ENCODE measurements around the gene DNMT1. TPM values are rescaled to one million over a fixed set of nuclear protein-coding genes. Genes with fewer than 3 reads are reported as not detected.

The DNMT1 gene
- total RNA-seq, 2 experiments from 2014 or later: 314 to 331 TPM

DNA sequence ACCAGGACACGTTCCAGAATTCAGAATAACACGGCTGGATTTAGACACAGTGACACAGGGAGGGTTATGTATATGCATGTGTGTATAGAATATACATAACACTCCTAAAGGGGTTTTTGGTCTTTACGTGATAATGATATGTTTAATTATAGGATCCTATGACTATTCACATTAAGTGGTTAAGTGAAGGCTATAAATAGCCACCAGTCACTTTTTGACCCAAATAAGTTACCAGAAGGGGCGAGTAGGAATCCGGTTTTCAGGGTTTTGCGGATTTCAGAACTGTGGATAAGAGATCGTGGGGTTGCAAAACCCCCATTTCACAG lies 99.2 kb downstream of the DNMT1 start:
- H3K27ac Mint-ChIP-seq: peak overlapping the region; percentile 23
- peaks cover 4% of the 10 kb centered on the region for H3K9me3 Mint-ChIP-seq
- peaks cover 35% of the 10 kb centered on the region for H3K4me1 Mint-ChIP-seq
- ChIA-PET POLR2A (interaction anchor here (0.7 to 4.8 kb wide), 10 partner anchors 9 to 175 kb away, joined by 3 to 52 read pairs (median 8); partner anchors contain the start of genes EIF3G, ICAM1, P2RY11 and PPAN), CTCF (interaction anchor here (0.9 to 3.6 kb wide), 10 partner anchors 9 to 261 kb away, joined by 3 to 72 read pairs (median 4); partner anchors contain the start of genes P2RY11, PIN1 and PPAN)
- no peaks in the 10 kb centered on the region for H3K27me3 Mint-ChIP-seq
- H3K36me3 Mint-ChIP-seq (ENCODE audit: low read depth): peaks cover 38% of the 10 kb centered on the region
- DNase-seq: no peak
- no peak overlapping the region for H3K4me3 Mint-ChIP-seq

DNA sequence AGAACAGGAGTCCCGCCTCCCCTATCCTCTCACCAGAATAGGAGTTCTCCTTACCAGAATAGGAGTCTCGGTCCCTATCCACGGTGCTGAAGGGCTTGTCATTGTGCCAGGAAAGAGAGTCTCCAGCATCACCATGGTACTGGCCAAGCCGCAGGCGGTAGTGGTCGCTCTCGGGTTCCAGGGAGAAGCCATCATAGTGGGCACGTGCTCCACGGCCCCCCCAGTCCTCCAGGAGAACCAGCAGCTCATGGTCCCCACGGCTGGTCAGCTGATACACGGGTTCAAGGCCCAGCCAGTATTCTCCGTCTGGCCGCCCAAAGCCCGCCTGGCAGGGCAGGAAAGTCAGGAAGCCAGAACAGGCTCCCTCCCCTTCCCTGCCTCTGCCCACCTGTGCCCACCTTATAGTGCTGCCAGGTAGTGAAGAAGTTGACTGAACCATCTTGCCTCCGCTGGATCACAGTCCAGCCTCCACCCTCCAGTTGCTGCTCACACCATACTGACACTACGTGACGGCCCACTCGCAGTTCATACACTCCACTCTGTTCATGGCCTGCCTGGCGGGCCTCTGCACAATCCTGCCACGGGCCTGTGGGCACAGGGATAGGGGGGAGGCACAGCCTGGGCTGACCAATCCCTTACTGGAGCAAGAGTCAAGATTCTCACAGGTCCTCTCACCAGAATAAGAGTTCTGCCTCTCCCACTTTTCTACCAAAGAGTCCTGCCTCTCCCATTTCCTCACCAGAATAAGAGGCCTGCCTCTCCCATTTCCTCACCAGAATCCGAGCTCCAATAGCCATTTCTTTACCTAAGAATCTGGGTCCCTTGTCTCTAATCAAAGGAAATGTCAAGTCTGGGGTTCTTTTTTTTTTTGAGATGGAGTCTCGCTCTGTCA lies 101.2 kb downstream of the DNMT1 start:
- CTCF ChIA-PET: no interaction called here
- H3K36me3 Mint-ChIP-seq (ENCODE audit: low read depth): peaks cover 53% of the 10 kb centered on the region
- H3K4me1 Mint-ChIP-seq: peaks cover 27% of the 10 kb centered on the region
- no peak for DNase-seq
- H3K4me3 Mint-ChIP-seq: no peak overlapping the region
- H3K9me3 Mint-ChIP-seq: peaks cover 4% of the 10 kb centered on the region
- H3K27me3 Mint-ChIP-seq: no peaks in the 10 kb centered on the region
- POLR2A ChIA-PET: no interaction called here
- H3K27ac Mint-ChIP-seq: no peak overlapping the region

- Mint-ChIP-seq H3K9me3 (peaks cover 4% of the 10 kb centered on the region), H3K4me3 (no peak overlapping the region), H3K27ac (no peak overlapping the region), H3K4me1 (peaks cover 24% of the 10 kb centered on the region), H3K36me3 (ENCODE audit: low read depth) (peaks cover 53% of the 10 kb centered on the region), H3K27me3 (no peaks in the 10 kb centered on the region)
- CTCF ChIA-PET: no interaction called here
- POLR2A ChIA-PET: no interaction called here
- no peak for DNase-seq
These were observed 102.0 kb downstream of the DNMT1 start for GRCh38 chr19:10092648-10093294.

- ChIA-PET POLR2A (no interaction called here), CTCF (no interaction called here)
- Mint-ChIP-seq H3K9me3 (peaks cover 4% of the 10 kb centered on the region), H3K36me3 (ENCODE audit: low read depth) (peaks cover 60% of the 10 kb centered on the region), H3K27me3 (no peaks in the 10 kb centered on the region), H3K4me1 (peaks cover 31% of the 10 kb centered on the region), H3K4me3 (no peak overlapping the region), H3K27ac (peak overlapping the region; percentile 44)
- DNase-seq: no peak
These were observed 102.7 kb downstream of the DNMT1 start for GRCh38 chr19:10091895-10092641.

DNA sequence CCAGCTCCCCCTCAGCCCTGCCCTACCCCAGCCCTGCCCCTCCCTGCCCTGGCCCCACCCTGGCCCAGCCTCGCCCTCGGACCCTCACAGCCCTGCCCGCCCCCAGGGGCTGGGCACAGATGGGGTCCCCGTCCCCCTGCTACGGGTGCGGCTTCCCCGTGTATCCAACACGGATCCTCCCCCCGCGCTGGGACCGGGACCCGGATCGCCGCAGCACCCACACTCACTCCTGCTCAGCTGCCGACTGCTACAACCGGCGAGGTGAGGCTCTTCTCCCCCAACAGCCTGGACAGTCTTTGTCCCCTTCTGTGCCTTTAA lies 103.4 kb downstream of the DNMT1 start:
- peaks cover 62% of the 10 kb centered on the region for H3K36me3 Mint-ChIP-seq (ENCODE audit: low read depth)
- CTCF ChIA-PET: no interaction called here
- no peak overlapping the region for H3K4me3 Mint-ChIP-seq
- H3K9me3 Mint-ChIP-seq: peaks cover 4% of the 10 kb centered on the region
- H3K27me3 Mint-ChIP-seq: no peaks in the 10 kb centered on the region
- POLR2A ChIA-PET: no interaction called here
- H3K4me1 Mint-ChIP-seq: peaks cover 29% of the 10 kb centered on the region
- H3K27ac Mint-ChIP-seq: no peak overlapping the region
- no peak for DNase-seq

GRCh38 chr19:10089801-10090375 lies 104.9 kb downstream of the DNMT1 start:
- H3K9me3 Mint-ChIP-seq: no peaks in the 10 kb centered on the region
- H3K27me3 Mint-ChIP-seq: no peaks in the 10 kb centered on the region
- CTCF ChIA-PET: no interaction called here
- DNase-seq: no peak
- H3K4me1 Mint-ChIP-seq: peaks cover 27% of the 10 kb centered on the region
- no peak overlapping the region for H3K4me3 Mint-ChIP-seq
- peak overlapping the region; percentile 47 for H3K27ac Mint-ChIP-seq
- POLR2A ChIA-PET: interaction anchor here (1.4 kb wide), 1 partner anchor 16 kb away, joined by 4 read pairs; the partner anchor contains the start of gene PPAN
- peaks cover 59% of the 10 kb centered on the region for H3K36me3 Mint-ChIP-seq (ENCODE audit: low read depth)

DNA sequence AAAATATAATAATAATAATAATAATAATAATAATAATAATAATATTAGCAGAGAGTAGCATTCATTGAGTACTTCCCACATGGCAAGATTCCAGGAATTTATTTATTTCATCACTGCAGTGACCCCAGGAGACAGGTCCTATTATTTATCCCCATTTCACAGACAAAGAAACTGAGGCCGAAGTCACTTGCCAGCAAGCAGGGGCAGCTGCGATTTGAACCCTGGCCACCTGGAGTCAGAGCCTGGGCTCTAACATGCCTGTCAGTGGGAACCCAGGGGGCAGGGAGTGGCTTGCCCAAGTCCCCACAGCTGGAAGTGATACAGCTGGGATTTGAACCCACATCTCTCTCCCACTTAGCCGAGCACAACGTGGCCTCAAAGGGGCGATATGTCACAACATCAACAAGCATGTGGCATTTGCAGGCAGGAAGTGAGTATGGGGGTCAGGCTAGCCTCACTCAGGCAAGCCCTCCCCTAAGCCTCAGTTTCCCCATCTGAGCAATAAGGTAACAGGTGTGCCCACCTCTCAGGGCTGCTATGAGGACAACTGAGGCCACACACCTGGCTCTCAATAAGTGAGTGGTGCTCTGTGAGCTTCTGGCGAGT lies 105.7 kb downstream of the DNMT1 start:
- Mint-ChIP-seq H3K27ac (no peak overlapping the region), H3K36me3 (ENCODE audit: low read depth) (peaks cover 53% of the 10 kb centered on the region), H3K4me3 (no peak overlapping the region), H3K9me3 (no peaks in the 10 kb centered on the region), H3K4me1 (peaks cover 27% of the 10 kb centered on the region), H3K27me3 (no peaks in the 10 kb centered on the region)
- ChIA-PET POLR2A (interaction anchor here (1.3 kb wide), 1 partner anchor 17 kb away, joined by 5 read pairs; the partner anchor contains the start of gene PPAN), CTCF (no interaction called here)
- no peak for DNase-seq

DNA sequence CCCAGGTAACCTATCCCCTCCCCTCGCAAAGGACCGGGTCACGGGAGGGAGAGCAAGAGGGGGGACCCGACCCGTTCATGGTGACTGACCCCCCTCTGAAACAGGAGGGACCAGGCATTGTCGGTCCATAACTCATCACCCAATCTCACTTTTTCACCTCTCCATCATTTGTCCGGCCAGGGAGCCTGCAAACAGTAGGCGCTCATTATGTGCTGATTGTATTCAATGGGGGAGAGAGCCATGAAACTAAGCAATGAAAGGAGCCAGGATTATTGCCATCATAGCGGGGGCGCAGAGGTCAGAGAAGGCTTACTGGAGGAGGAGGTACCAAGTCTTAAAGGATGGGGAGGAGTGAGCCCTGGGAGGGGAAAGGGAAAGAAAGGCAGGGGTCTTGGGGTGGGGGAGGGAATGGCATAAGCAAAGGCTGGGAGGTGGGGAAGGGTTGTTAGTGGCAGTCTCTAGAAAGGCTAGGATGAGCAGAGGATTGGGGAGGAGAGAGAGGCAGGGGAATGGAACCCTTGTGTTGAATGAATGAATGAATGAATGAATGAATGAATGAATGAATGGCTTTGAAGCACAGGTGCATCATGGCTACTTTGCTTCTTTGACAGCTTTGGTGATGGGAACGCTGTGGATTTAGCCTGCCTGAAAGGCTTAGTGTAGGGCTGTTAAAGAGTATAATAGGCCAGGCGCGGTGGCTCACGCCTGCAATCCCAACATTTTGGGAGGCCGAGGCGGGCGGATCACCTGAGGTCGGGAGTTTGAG lies 107.3 kb downstream of the DNMT1 start:
- H3K36me3 Mint-ChIP-seq (ENCODE audit: low read depth): peaks cover 38% of the 10 kb centered on the region
- H3K27ac Mint-ChIP-seq: peak overlapping the region; percentile 74
- H3K4me3 Mint-ChIP-seq: peak overlapping the region; percentile 85
- ChIA-PET CTCF (interaction anchor here (0.7 kb wide), 1 partner anchor 321 kb away, joined by 3 read pairs; no protein-coding TSS in a partner anchor), POLR2A (interaction anchor here (4.6 kb wide), 1 partner anchor 8 kb away, joined by 21 read pairs; no protein-coding TSS in a partner anchor)
- no peaks in the 10 kb centered on the region for H3K27me3 Mint-ChIP-seq
- peaks cover 27% of the 10 kb centered on the region for H3K4me1 Mint-ChIP-seq
- no peaks in the 10 kb centered on the region for H3K9me3 Mint-ChIP-seq
- DNase-seq: no peak

- peak overlapping the region; percentile 85 for H3K4me3 Mint-ChIP-seq
- H3K4me1 Mint-ChIP-seq: peaks cover 22% of the 10 kb centered on the region
- ChIA-PET CTCF (no interaction called here), POLR2A (interaction anchor here (4.6 kb wide), 1 partner anchor 9 kb away, joined by 21 read pairs; no protein-coding TSS in a partner anchor)
- DNase-seq: peak; percentile 50
- H3K9me3 Mint-ChIP-seq: no peaks in the 10 kb centered on the region
- no peaks in the 10 kb centered on the region for H3K27me3 Mint-ChIP-seq
- peak overlapping the region; percentile 74 for H3K27ac Mint-ChIP-seq
- H3K36me3 Mint-ChIP-seq (ENCODE audit: low read depth): peaks cover 31% of the 10 kb centered on the region
These were observed 108.1 kb downstream of the DNMT1 start for GRCh38 chr19:10086591-10087192.

GRCh38 chr19:10085641-10086590 lies 108.8 kb downstream of the DNMT1 start, which contains the start of gene SHFL:
TSS of gene SHFL (plus strand) at chr19:10086317. CDS start at chr19:10086428, 111 bp downstream.
- Mint-ChIP-seq H3K27me3 (no peaks in the 10 kb centered on the region), H3K4me3 (peak within 1 kb of the TSS; percentile 85), H3K36me3 (ENCODE audit: low read depth) (peaks cover 25% of the 10 kb centered on the region), H3K4me1 (peaks cover 19% of the 10 kb centered on the region), H3K9me3 (no peaks in the 10 kb centered on the region), H3K27ac (peak within 1 kb of the TSS; percentile 74)
- POLR2A ChIA-PET: interaction anchor here (1.8 to 4.6 kb wide), 2 partner anchors 10 to 19 kb away, joined by 4 to 21 read pairs; no protein-coding TSS in a partner anchor
- peak; percentile 90 for DNase-seq
- CTCF ChIA-PET: no interaction called here

All from activated CD4-positive, alpha-beta memory T cell treated with anti-CD3 and anti-CD28 coated beads, Interleukin-2, amount 10 ng/mL, durations not matched to agents 7 days and 5 days (primary cell).